GM12878 (cell line): ENCODE measurements around the gene CST1.
"Not testable (repeated sequence)": the region's sequence is repeated elsewhere in the genome, so short reads cannot be mapped to it uniquely, and the experiment has no call there.

Experiments used
- TF ChIP-seq, protein P1 (sequence below): IDR thresholded peaks from 2 replicates; pipeline ENCODE4 v1.6.1; 2011; ENCODE audit warnings: low read depth, low read length, improper control_type of control experiment, borderline replicate concordance
- TF ChIP-seq, protein P2 (sequence below): IDR thresholded peaks from 2 replicates; pipeline ENCODE4 v1.6.1; 2012; ENCODE audit warnings: low read depth, low read length, improper control_type of control experiment

DNA sequence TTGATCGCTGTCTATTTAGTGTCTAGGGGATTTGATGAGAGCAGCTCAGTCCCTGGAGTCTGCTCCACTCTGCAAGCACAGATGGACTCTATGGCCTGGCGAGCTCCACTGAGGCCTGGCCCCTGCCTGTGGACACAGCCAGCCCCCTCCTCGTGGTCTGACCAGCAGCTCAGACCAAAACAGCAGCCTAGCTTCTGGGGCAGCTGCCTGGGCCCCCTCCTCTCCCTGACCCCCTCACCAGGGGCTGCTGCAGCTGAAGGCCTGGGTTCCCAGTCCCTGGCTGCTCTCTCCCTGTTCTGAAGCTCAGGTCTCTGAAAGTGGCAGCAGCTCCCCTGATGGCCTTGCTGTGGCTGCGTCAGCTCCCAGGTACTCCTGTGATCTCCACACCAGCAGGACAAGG lies 3.6 kb downstream of the CST1 start:
- TF ChIP-seq, protein P1, sequence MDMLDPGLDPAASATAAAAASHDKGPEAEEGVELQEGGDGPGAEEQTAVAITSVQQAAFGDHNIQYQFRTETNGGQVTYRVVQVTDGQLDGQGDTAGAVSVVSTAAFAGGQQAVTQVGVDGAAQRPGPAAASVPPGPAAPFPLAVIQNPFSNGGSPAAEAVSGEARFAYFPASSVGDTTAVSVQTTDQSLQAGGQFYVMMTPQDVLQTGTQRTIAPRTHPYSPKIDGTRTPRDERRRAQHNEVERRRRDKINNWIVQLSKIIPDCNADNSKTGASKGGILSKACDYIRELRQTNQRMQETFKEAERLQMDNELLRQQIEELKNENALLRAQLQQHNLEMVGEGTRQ, result not testable (repeated sequence)
- TF ChIP-seq, protein P2, sequence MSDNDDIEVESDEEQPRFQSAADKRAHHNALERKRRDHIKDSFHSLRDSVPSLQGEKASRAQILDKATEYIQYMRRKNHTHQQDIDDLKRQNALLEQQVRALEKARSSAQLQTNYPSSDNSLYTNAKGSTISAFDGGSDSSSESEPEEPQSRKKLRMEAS, result not testable (repeated sequence)
